ENCODE results near the gene TMC3.

GRCh38 chr15:81308260-81308659 is 65.8 kb downstream of the TMC3 start:
- TF ChIP-seq, protein P1, sequence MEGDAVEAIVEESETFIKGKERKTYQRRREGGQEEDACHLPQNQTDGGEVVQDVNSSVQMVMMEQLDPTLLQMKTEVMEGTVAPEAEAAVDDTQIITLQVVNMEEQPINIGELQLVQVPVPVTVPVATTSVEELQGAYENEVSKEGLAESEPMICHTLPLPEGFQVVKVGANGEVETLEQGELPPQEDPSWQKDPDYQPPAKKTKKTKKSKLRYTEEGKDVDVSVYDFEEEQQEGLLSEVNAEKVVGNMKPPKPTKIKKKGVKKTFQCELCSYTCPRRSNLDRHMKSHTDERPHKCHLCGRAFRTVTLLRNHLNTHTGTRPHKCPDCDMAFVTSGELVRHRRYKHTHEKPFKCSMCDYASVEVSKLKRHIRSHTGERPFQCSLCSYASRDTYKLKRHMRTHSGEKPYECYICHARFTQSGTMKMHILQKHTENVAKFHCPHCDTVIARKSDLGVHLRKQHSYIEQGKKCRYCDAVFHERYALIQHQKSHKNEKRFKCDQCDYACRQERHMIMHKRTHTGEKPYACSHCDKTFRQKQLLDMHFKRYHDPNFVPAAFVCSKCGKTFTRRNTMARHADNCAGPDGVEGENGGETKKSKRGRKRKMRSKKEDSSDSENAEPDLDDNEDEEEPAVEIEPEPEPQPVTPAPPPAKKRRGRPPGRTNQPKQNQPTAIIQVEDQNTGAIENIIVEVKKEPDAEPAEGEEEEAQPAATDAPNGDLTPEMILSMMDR (IDR thresholded peaks at IDR 0.05), result no peak
- TF ChIP-seq POLR2A (IDR thresholded peaks at IDR 0.05) (no peak), POLR2AphosphoS5 (IDR thresholded peaks at IDR 0.05) (no peak), EP300 (IDR thresholded peaks at IDR 0.05) (no peak)

Measured in stomach (tissue), 4 donors.